H54 (cell line): ENCODE results near the gene PCDHA11.
"Not testable (repeated sequence)": the region's sequence is repeated elsewhere in the genome, so short reads cannot be mapped to it uniquely, and the experiment has no call there.

Experiments used
- DNase-seq: peaks from one replicate; pipeline ENCODE4 v3.0.0; 2011; ENCODE audit warnings: low spot score, mixed read lengths; ENCODE audit not compliant: insufficient read length
- FAIRE-seq: peaks from 3 replicates; lab custom pipeline; 2011; peaks lifted over from hg19 to GRCh38; lab: Jason Lieb, UNC
- POLR2A ChIP-seq: IDR thresholded peaks from 2 replicates; pipeline ENCODE4 v1.6.1; 2011; ENCODE audit warnings: low read depth, mild to moderate bottlenecking, low read length

Gene PCDHA11

GRCh38 chr5:140868721-140869554 is at the start of gene PCDHA11:
Gene PCDHA11 (plus strand): TSS chr5:140868957. CDS start chr5:140869104, 147 bp downstream.
- no peak for TF ChIP-seq POLR2A
- DNase-seq (no peak), FAIRE-seq (no peak)

- FAIRE-seq: no peak
- no peak for TF ChIP-seq POLR2A
- no peak for DNase-seq
These were observed 47.1 kb upstream of the PCDHA11 start, which contains the start of gene PCDHA5 for GRCh38 chr5:140821375-140822280. Gene PCDHA5 (plus strand): TSS chr5:140821613.

- FAIRE-seq: no peak
- DNase-seq: no peak
- TF ChIP-seq POLR2A: no peak
These were observed 46.5 kb upstream of the PCDHA11 start for GRCh38 chr5:140822281-140822629.

GRCh38 chr5:140822969-140823368 is 45.8 kb upstream of the PCDHA11 start:
- not testable (repeated sequence) for FAIRE-seq, DNase-seq

GRCh38 chr5:140823475-140823874 is 45.3 kb upstream of the PCDHA11 start:
- DNase-seq: no peak
- no peak for FAIRE-seq
- TF ChIP-seq POLR2A: no peak

GRCh38 chr5:140827704-140828361 is 40.9 kb upstream of the PCDHA11 start, which contains the start of gene PCDHA6:
Gene PCDHA6 (plus strand): TSS chr5:140827960. CDS start chr5:140828092, 132 bp downstream.
- FAIRE-seq (no peak), DNase-seq (no peak)
- TF ChIP-seq POLR2A: no peak

- TF ChIP-seq POLR2A: no peak
- DNase-seq (no peak), FAIRE-seq (no peak)
These were observed 40.4 kb upstream of the PCDHA11 start for GRCh38 chr5:140828362-140828737.

- DNase-seq, FAIRE-seq: not testable (repeated sequence)
These were observed 39.0 kb upstream of the PCDHA11 start for GRCh38 chr5:140829511-140830501.

- no peak for TF ChIP-seq POLR2A
- FAIRE-seq (no peak), DNase-seq (no peak)
These were observed 34.8 kb upstream of the PCDHA11 start, which contains the start of gene PCDHA7 for GRCh38 chr5:140833993-140834392. Gene PCDHA7 (plus strand): TSS chr5:140834269. CDS start chr5:140834384, 115 bp downstream.

- FAIRE-seq: not testable (repeated sequence)
These were observed 34.2 kb upstream of the PCDHA11 start for GRCh38 chr5:140834439-140835008.

GRCh38 chr5:140835622-140836510 is 32.9 kb upstream of the PCDHA11 start:
- DNase-seq (no peak), FAIRE-seq (no peak)
- no peak for TF ChIP-seq POLR2A

More at GRCh38 chr5:140834439-140835008, 34.2 kb upstream of the PCDHA11 start:
- DNase-seq: not testable (repeated sequence)
